Activated naive CD8-positive, alpha-beta T cell treated with anti-CD3 and anti-CD28 coated beads, Interleukin-2, amount 50 U/mL, for 24 hours (primary cell): ENCODE measurements around the gene PCMT1.
"Not testable (repeated sequence)": the region's sequence is repeated elsewhere in the genome, so short reads cannot be mapped to it uniquely, and the experiment has no call there.

Experiments
- ATAC-seq: fragments of 150-1000 bp; cut with Tn5 transposase; one replicate; pipeline ENCODE4 v1.10.0; 2021
- DNase-seq: peaks from one replicate; pipeline ENCODE4 v3.0.0; 2021
- H3K27ac Mint-ChIP-seq: one replicate; pipeline ENCODE4 v1.8.0; 2021; ENCODE audit warnings: mild to moderate bottlenecking, mixed read lengths
- H3K27me3 Mint-ChIP-seq: one replicate; pipeline ENCODE4 v1.8.0; 2021; ENCODE audit warnings: mixed read lengths
- H3K36me3 Mint-ChIP-seq: one replicate; pipeline ENCODE4 v1.8.0; 2021; ENCODE audit warnings: low read depth, mixed read lengths
- H3K4me1 Mint-ChIP-seq: one replicate; pipeline ENCODE4 v1.8.0; 2021; ENCODE audit warnings: mixed read lengths
- H3K4me3 Mint-ChIP-seq: one replicate; pipeline ENCODE4 v1.8.0; 2021; ENCODE audit warnings: mild to moderate bottlenecking, moderate library complexity, mixed read lengths
- H3K9me3 Mint-ChIP-seq: one replicate; pipeline ENCODE4 v1.8.0; 2021; ENCODE audit warnings: mixed read lengths

PCMT1 gene

DNA sequence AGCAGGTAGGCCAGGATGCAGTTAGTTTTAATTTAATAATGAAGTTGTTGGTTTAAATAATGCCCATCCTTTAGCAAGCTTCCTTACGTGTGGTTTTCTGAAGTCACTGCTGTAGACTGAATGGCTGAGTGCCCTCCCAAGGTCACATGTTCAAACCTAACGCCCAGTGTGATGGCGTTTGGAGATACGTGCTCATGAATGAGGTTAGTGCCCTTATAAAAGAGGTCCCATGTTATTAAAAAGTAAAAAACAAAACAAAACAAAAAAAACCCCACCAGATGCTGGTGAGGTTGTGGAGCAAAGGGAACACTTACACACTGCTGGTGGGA, 98.4 kb downstream of the PCMT1 start:
- no peak for ATAC-seq
- DNase-seq, result no peak
- no peak overlapping the region for H3K4me3 Mint-ChIP-seq
- H3K36me3 Mint-ChIP-seq, result no peaks in the 10 kb centered on the region
- H3K27me3 Mint-ChIP-seq, result peaks cover 9% of the 10 kb centered on the region
- H3K27ac Mint-ChIP-seq, result no peak overlapping the region
- H3K4me1 Mint-ChIP-seq, result peaks cover 14% of the 10 kb centered on the region
- no peaks in the 10 kb centered on the region for H3K9me3 Mint-ChIP-seq

- H3K4me1 Mint-ChIP-seq, result peaks cover 14% of the 10 kb centered on the region
- not testable (repeated sequence) for ATAC-seq, H3K4me3 Mint-ChIP-seq, H3K36me3 Mint-ChIP-seq, H3K9me3 Mint-ChIP-seq, DNase-seq, H3K27me3 Mint-ChIP-seq
- H3K27ac Mint-ChIP-seq, result peak overlapping the region; percentile 13
Observed at GRCh38 chr6:149848343-149848742, 98.8 kb downstream of the PCMT1 start.

DNA sequence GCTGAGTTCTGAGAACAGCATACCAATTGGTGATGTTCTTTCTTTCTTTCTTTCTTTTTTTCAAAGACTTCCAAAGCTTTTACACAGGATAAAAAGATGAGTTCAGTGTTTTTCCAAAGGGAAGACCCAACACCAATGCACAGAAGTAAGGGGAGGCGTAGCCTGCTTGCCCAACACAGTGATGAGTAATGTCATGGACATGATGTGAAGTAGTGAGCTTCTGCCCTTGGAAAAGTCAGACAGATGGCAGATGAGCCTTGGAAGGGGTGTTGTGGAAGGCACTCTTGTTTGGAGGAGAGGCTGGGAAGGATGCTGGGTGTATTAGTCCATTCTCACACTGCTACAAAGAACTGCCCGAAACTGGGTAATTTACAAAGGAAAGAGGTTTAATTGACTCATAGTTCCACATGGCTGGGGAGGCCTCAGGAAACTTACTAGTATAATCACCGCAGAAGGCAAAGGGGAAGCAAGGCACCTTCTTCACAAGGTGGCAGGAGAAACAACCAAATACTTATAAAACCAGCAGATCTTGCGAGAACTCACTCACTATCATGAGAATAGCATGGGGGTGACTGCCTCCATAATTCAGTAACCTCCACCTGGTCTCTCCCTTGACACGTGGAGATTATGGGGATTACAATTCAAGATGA, 102.0 kb downstream of the PCMT1 start:
- Mint-ChIP-seq H3K4me1 (peaks cover 14% of the 10 kb centered on the region), H3K4me3 (no peak overlapping the region), H3K27me3 (peaks cover 4% of the 10 kb centered on the region), H3K9me3 (no peaks in the 10 kb centered on the region), H3K27ac (no peak overlapping the region), H3K36me3 (no peaks in the 10 kb centered on the region)
- ATAC-seq (no peak), DNase-seq (no peak)

DNA sequence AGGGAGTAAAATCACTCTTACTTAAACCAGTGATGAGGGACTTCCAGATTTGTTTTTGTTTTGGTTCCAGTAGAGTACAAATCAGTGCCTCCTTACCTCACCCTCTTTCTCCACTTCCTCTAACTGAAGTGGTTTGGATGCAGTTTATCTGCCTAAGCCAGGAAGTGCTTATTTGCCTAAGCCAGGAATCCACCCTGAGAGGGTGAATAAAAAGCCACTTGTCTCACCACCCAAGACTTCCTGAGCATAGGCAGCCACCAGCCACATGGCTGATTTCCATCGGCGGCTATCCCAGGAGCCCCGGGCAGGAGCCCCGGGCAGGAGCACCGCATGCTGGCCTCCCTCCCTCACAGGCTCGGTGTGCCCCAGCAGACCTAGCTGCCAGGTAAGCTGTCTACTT, 102.6 kb downstream of the PCMT1 start:
- ATAC-seq (no peak), DNase-seq (no peak)
- no peaks in the 10 kb centered on the region for H3K36me3 Mint-ChIP-seq
- no peaks in the 10 kb centered on the region for H3K9me3 Mint-ChIP-seq
- H3K4me1 Mint-ChIP-seq, result peaks cover 14% of the 10 kb centered on the region
- H3K27me3 Mint-ChIP-seq, result peaks cover 6% of the 10 kb centered on the region
- H3K27ac Mint-ChIP-seq, result no peak overlapping the region
- H3K4me3 Mint-ChIP-seq, result no peak overlapping the region

- DNase-seq, result no peak
- no peak for ATAC-seq
- peaks cover 14% of the 10 kb centered on the region for H3K4me1 Mint-ChIP-seq
- peaks cover 6% of the 10 kb centered on the region for H3K27me3 Mint-ChIP-seq
- no peaks in the 10 kb centered on the region for H3K9me3 Mint-ChIP-seq
- H3K4me3 Mint-ChIP-seq, result no peak overlapping the region
- no peaks in the 10 kb centered on the region for H3K36me3 Mint-ChIP-seq
- no peak overlapping the region for H3K27ac Mint-ChIP-seq
Observed at GRCh38 chr6:149852881-149853280, 103.3 kb downstream of the PCMT1 start.

- ATAC-seq, H3K27ac Mint-ChIP-seq, H3K36me3 Mint-ChIP-seq, H3K27me3 Mint-ChIP-seq, H3K4me3 Mint-ChIP-seq, H3K9me3 Mint-ChIP-seq, DNase-seq: not testable (repeated sequence)
- peaks cover 14% of the 10 kb centered on the region for H3K4me1 Mint-ChIP-seq
Observed at GRCh38 chr6:149854017-149854416, 104.5 kb downstream of the PCMT1 start.

DNA sequence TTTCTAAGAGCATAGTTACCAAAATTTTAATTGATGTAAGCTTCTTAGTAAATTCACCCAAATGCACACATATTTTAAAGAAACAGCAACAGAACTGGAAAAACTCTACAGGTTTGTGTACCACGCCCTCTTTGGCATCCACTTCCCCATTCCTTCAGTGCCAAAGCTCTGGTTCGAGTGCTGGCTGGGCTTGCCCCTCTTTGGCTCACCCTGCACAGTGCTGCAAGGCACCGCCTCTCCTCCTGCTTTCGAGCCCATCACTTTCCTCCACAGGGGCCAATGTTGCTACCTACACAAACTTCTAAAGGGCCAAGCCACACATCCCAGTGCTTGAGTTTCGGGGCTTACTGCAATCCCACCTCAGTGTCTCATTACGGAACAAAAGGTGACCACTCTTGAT, 105.0 kb downstream of the PCMT1 start:
- Mint-ChIP-seq H3K4me1 (peaks cover 14% of the 10 kb centered on the region), H3K27ac (no peak overlapping the region), H3K36me3 (no peaks in the 10 kb centered on the region), H3K27me3 (peaks cover 2% of the 10 kb centered on the region), H3K4me3 (no peak overlapping the region), H3K9me3 (no peaks in the 10 kb centered on the region)
- ATAC-seq (no peak), DNase-seq (no peak)

GRCh38 chr6:149855040-149855654, 105.6 kb downstream of the PCMT1 start:
- DNase-seq (no peak), ATAC-seq (no peak)
- Mint-ChIP-seq H3K4me1 (peaks cover 14% of the 10 kb centered on the region), H3K27me3 (peaks cover 2% of the 10 kb centered on the region), H3K4me3 (no peak overlapping the region), H3K27ac (no peak overlapping the region), H3K9me3 (no peaks in the 10 kb centered on the region), H3K36me3 (no peaks in the 10 kb centered on the region)

- no peak for DNase-seq
- Mint-ChIP-seq H3K27me3 (peaks cover 7% of the 10 kb centered on the region), H3K4me3 (no peak overlapping the region), H3K36me3 (no peaks in the 10 kb centered on the region), H3K4me1 (peaks cover 14% of the 10 kb centered on the region), H3K9me3 (no peaks in the 10 kb centered on the region), H3K27ac (no peak overlapping the region)
- no peak for ATAC-seq
Observed at GRCh38 chr6:149855741-149856140, 106.2 kb downstream of the PCMT1 start.

GRCh38 chr6:149856256-149856994, 106.9 kb downstream of the PCMT1 start:
- H3K4me3 Mint-ChIP-seq, result no peak overlapping the region
- H3K36me3 Mint-ChIP-seq, result no peaks in the 10 kb centered on the region
- DNase-seq, result no peak
- H3K27me3 Mint-ChIP-seq, result peaks cover 14% of the 10 kb centered on the region
- no peak overlapping the region for H3K27ac Mint-ChIP-seq
- H3K4me1 Mint-ChIP-seq, result peaks cover 13% of the 10 kb centered on the region
- ATAC-seq, result no peak
- H3K9me3 Mint-ChIP-seq, result no peaks in the 10 kb centered on the region

DNA sequence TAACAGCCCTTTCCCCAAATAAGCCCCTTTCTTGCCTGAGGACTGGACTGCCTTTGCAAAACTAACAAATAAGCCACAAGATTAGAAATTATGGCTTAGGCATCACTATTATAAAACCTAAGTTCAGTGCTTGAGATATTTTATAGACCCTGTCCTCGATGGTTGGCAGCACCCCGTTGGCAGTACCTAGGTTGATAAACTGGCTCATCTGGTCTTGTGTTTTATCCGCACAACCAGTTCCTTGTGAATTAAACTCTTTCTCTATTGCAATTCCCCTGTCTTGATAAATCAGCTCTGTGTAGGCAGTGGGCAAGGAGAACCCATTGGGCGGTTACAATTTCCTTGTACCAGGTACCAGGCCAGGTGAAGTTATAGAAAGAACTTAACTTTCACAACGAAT, 108.0 kb downstream of the PCMT1 start:
- Mint-ChIP-seq H3K27ac (no peak overlapping the region), H3K4me1 (peaks cover 4% of the 10 kb centered on the region), H3K4me3 (no peak overlapping the region), H3K27me3 (peaks cover 22% of the 10 kb centered on the region), H3K9me3 (no peaks in the 10 kb centered on the region), H3K36me3 (no peaks in the 10 kb centered on the region)
- DNase-seq (no peak), ATAC-seq (no peak)

DNA sequence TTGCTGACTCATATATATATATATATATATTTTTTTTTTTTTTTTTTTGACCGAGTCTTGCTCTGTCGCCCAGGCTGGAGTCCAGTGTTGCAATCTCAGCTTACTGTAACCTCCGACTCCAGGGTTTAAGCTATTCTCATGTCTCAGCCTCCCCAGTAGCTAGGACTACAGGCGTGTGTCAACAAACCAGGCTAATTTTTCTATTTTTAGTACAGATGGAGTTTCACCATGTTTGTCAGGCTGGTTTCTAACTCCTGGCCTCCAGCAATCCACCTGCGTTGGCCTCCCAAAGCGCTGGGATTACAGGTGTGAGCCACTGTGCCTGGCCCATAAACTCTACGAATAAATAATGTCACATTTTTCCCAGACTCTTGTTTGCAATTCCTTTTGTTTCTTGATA, 109.8 kb downstream of the PCMT1 start:
- Mint-ChIP-seq H3K4me3 (no peak overlapping the region), H3K9me3 (no peaks in the 10 kb centered on the region), H3K27ac (no peak overlapping the region), H3K36me3 (no peaks in the 10 kb centered on the region), H3K27me3 (peaks cover 26% of the 10 kb centered on the region), H3K4me1 (peaks cover 5% of the 10 kb centered on the region)
- no peak for ATAC-seq
- no peak for DNase-seq

- no peaks in the 10 kb centered on the region for H3K36me3 Mint-ChIP-seq
- peaks cover 26% of the 10 kb centered on the region for H3K27me3 Mint-ChIP-seq
- DNase-seq (no peak), ATAC-seq (no peak)
- H3K9me3 Mint-ChIP-seq, result no peaks in the 10 kb centered on the region
- no peak overlapping the region for H3K27ac Mint-ChIP-seq
- peaks cover 9% of the 10 kb centered on the region for H3K4me1 Mint-ChIP-seq
- H3K4me3 Mint-ChIP-seq, result no peak overlapping the region
Observed at GRCh38 chr6:149859938-149860337, 110.4 kb downstream of the PCMT1 start.

GRCh38 chr6:149860513-149860833, 110.9 kb downstream of the PCMT1 start:
- H3K27ac Mint-ChIP-seq, result no peak overlapping the region
- H3K4me1 Mint-ChIP-seq, result peaks cover 9% of the 10 kb centered on the region
- no peaks in the 10 kb centered on the region for H3K9me3 Mint-ChIP-seq
- H3K27me3 Mint-ChIP-seq, result peaks cover 31% of the 10 kb centered on the region
- H3K4me3 Mint-ChIP-seq, result no peak overlapping the region
- DNase-seq (no peak), ATAC-seq (no peak)
- H3K36me3 Mint-ChIP-seq, result no peaks in the 10 kb centered on the region
